ENCODE measurements around the gene DNMT3L.

- TF ChIP-seq CTCF (IDR thresholded peaks at IDR 0.05; ENCODE audit: insufficient read depth, low read length, poor library complexity, severe bottlenecking) (no peak), EZH2phosphoT487 (conservative IDR thresholded peaks at IDR 0.05; ENCODE audit: low read length) (no peak)
Observed at GRCh38 chr21:44285138-44285992, 23.7 kb upstream of the DNMT3L start, which contains the start of gene AIRE.

All from SU-DHL-6 (cell line).